H7 (cell line): ENCODE results near the gene PLSCR3. TPM values are rescaled to one million over a fixed set of nuclear protein-coding genes. Genes with fewer than 3 reads are reported as not detected.
"Not testable (repeated sequence)": the region's sequence is repeated elsewhere in the genome, so short reads cannot be mapped to it uniquely, and the experiment has no call there.

ENCODE experiments used
- DNase-seq: peaks from one replicate; pipeline ENCODE4 v3.0.0; 2012
- H3K27me3 ChIP-seq: 2 replicates; pipeline ENCODE4 v1.6.0; 2011; ENCODE audit warnings: mild to moderate bottlenecking, low read length; ENCODE audit not compliant: control insufficient read depth, insufficient read depth
- H3K36me3 ChIP-seq: replicated peaks from 2 replicates; pipeline ENCODE4 v1.5.1; 2011; ENCODE audit warnings: low read length; ENCODE audit not compliant: control insufficient read depth, insufficient read depth
- H3K4me3 ChIP-seq: 2 replicates; pipeline ENCODE4 v1.5.1; 2011; ENCODE audit warnings: low read depth, mild to moderate bottlenecking, control low read depth, low read length, moderate library complexity; ENCODE audit not compliant: insufficient read depth
- total RNA-seq: library from RNA; depleted of rRNA; stranded (reverse); fragments of >200 nt; shearing (Covaris generic); gene quantifications from 2 replicates; pipeline ENCODE4 v1.2.3, GENCODE V29; 2014

PLSCR3 gene
- total RNA-seq, 1 experiment from 2014 or later, result 27.8 TPM

GRCh38 chr17:7389924-7390910 is 4.1 kb downstream of the PLSCR3 start:
- Histone ChIP-seq H3K4me3 (no peak overlapping the region), H3K27me3 (no peaks in the 10 kb centered on the region), H3K36me3 (peaks cover 13% of the 10 kb centered on the region)
- DNase-seq, result peak; percentile 48

- no peak overlapping the region for H3K4me3 ChIP-seq
- DNase-seq, result peak; percentile 13
- peaks cover 8% of the 10 kb centered on the region for H3K27me3 ChIP-seq
- peaks cover 13% of the 10 kb centered on the region for H3K36me3 ChIP-seq
These were observed 5.5 kb downstream of the PLSCR3 start for GRCh38 chr17:7388856-7389255.

GRCh38 chr17:7384489-7385081 is 9.7 kb downstream of the PLSCR3 start:
- DNase-seq, result no peak
- H3K36me3 ChIP-seq, result peaks cover 6% of the 10 kb centered on the region
- H3K4me3 ChIP-seq, result peak overlapping the region; percentile 49
- peaks cover 46% of the 10 kb centered on the region for H3K27me3 ChIP-seq

GRCh38 chr17:7383742-7384488 is 10.4 kb downstream of the PLSCR3 start:
- H3K4me3 ChIP-seq, result peak overlapping the region; percentile 49
- DNase-seq, result peak; percentile 99
- H3K27me3 ChIP-seq, result peaks cover 50% of the 10 kb centered on the region
- H3K36me3 ChIP-seq, result peaks cover 2% of the 10 kb centered on the region; the same call in 1 of the 2 replicates

GRCh38 chr17:7383371-7383741 is 11.0 kb downstream of the PLSCR3 start:
- DNase-seq, result no peak
- H3K4me3 ChIP-seq, result peak overlapping the region; percentile 49; the same call in 1 of the 2 replicates
- H3K36me3 ChIP-seq, result peaks cover 2% of the 10 kb centered on the region; the same call in 1 of the 2 replicates
- H3K27me3 ChIP-seq, result peaks cover 50% of the 10 kb centered on the region

GRCh38 chr17:7382901-7383300 is 11.4 kb downstream of the PLSCR3 start:
- Histone ChIP-seq H3K36me3 (peaks cover 1% of the 10 kb centered on the region; the same call in 1 of the 2 replicates), H3K27me3 (peaks cover 50% of the 10 kb centered on the region), H3K4me3 (no peak overlapping the region)
- DNase-seq, result peak; percentile 52

- peak within 1 kb of the TSS; percentile 57 for H3K4me3 ChIP-seq
- no peaks in the 10 kb centered on the region for H3K36me3 ChIP-seq
- peak; percentile 93 for DNase-seq
- H3K27me3 ChIP-seq, result peaks cover 50% of the 10 kb centered on the region
These were observed 13.3 kb downstream of the PLSCR3 start, which contains the start of gene TNK1 for GRCh38 chr17:7380855-7381683. TNK1 (plus strand) TSS chr17:7381089; CDS start chr17:7382927, 1,838 bp downstream.

GRCh38 chr17:7380321-7380720 is 14.0 kb downstream of the PLSCR3 start:
- Histone ChIP-seq H3K4me3 (peak overlapping the region; percentile 57), H3K27me3 (peaks cover 50% of the 10 kb centered on the region), H3K36me3 (no peaks in the 10 kb centered on the region)
- DNase-seq, result no peak

GRCh38 chr17:7379134-7379533 is 15.2 kb downstream of the PLSCR3 start:
- Histone ChIP-seq H3K27me3 (peaks cover 43% of the 10 kb centered on the region), H3K4me3 (no peak overlapping the region), H3K36me3 (no peaks in the 10 kb centered on the region)
- DNase-seq, result no peak

GRCh38 chr17:7374353-7374752 is 20.0 kb downstream of the PLSCR3 start:
- no peaks in the 10 kb centered on the region for H3K36me3 ChIP-seq
- DNase-seq, result no peak
- peaks cover 2% of the 10 kb centered on the region; the same call in 1 of the 2 replicates for H3K27me3 ChIP-seq
- H3K4me3 ChIP-seq, result no peak overlapping the region

- Histone ChIP-seq H3K27me3 (no peaks in the 10 kb centered on the region; the same call in 1 of the 2 replicates), H3K4me3 (no peak overlapping the region), H3K36me3 (no peaks in the 10 kb centered on the region)
- DNase-seq, result no peak
These were observed 23.5 kb downstream of the PLSCR3 start for GRCh38 chr17:7370853-7371252.

- Histone ChIP-seq H3K27me3 (no peaks in the 10 kb centered on the region; the same call in 1 of the 2 replicates), H3K36me3 (no peaks in the 10 kb centered on the region), H3K4me3 (no peak overlapping the region)
- DNase-seq, result no peak
These were observed 24.5 kb downstream of the PLSCR3 start for GRCh38 chr17:7369825-7370224.

- H3K4me3 ChIP-seq, DNase-seq, H3K27me3 ChIP-seq, H3K36me3 ChIP-seq: not testable (repeated sequence)
These were observed 25.7 kb downstream of the PLSCR3 start for GRCh38 chr17:7368599-7368994.
